Measurements from ENCODE around the gene NXN. TPM values are rescaled to one million over a fixed set of nuclear protein-coding genes. Genes with fewer than 3 reads are reported as not detected.
"Not testable (repeated sequence)": the region's sequence is repeated elsewhere in the genome, so short reads cannot be mapped to it uniquely, and the experiment has no call there.

Gene NXN
- polyA plus RNA-seq, 1 donor: 32.7 TPM

DNA sequence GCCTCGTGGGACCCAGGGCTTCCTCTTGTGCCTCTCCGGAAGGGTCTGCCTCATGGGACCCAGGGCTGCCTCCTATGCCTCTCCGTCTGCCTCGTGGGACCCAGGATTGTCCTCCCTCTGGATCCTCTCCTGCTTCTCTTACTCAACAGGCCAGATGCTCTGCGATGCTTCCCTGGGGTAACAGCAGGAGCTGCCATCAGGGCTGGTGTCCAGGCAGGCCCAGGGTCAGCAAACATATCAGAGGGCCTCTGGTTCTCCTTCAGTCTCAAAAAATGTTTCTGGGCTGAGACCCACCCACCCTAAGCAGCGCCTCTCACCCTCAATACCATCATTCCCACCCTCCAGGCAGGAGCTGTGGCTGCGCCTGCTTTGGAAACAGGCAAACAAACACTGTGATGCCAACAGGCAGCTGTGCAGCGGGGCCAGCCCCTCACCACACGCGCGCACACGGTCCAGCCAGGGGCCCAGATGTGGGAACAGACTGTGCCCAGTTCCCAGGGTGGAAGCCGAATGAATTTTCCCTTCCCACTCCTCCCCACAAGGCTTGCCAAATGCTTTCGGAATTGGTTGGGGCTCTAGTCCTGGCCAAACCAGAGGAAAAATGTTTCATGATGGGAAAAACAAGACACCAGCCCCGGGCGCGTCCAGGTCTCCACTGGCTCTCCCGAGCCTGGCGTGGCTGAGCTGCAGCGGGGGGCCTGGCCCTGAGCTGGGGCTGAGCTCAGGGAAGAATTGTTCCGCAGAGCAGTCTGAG is 28.6 kb upstream of the NXN start:
- no peak for DNase-seq

DNA sequence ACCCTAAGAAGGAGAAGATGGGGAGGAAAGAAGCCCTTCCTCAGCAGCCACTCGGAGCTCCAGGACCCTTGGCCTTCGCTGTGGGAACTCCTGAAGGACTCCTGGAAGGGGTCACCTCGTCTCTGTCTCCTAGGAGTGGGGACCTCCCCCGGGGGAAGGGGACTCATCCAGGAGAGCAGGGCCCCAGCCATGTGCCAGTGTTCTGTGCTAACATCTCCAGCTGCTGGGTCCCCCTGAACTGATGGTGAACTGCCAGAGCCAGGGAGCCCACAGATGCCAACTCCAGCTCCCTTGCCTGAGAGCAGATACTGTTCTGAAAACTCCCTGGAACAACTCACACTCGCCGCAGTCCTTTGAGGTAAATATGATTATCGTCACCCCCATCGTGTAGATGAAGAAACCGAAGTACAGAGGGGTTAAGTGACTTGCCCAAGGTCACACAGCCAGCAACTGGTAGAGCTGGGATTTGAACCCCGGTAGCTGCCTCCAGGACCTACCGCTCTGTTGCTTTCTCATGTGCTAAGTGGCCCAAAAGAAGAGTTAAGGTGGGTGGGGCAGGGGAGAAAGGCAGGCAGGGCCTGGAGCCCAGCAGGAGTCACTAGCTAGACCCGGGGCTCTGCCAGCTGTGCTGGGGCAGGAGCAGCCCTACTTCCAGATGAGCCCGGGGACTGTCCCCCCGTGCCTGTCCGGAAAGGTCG is 27.9 kb upstream of the NXN start:
- no peak for DNase-seq

DNA sequence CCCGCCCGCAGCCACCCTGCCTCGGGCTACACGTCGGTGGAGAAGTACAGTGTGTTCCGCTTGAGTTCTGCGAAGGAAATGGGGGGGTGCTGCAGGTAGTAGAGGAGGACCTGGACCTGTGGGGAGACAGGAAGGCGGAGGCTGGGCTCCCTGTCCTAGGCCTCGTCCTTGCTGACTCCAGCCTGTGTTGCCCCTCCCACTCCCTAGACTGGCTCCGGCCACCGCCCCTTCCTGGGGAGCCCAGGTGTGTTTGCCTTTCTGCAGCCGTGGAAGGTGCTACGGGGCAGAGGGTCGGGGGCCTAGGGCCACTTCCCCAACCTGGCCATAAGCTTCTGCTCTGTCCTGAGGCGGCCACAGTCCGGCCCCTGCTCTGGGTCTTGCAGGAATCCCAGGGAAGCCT is 26.5 kb upstream of the NXN start:
- no peak for DNase-seq

DNA sequence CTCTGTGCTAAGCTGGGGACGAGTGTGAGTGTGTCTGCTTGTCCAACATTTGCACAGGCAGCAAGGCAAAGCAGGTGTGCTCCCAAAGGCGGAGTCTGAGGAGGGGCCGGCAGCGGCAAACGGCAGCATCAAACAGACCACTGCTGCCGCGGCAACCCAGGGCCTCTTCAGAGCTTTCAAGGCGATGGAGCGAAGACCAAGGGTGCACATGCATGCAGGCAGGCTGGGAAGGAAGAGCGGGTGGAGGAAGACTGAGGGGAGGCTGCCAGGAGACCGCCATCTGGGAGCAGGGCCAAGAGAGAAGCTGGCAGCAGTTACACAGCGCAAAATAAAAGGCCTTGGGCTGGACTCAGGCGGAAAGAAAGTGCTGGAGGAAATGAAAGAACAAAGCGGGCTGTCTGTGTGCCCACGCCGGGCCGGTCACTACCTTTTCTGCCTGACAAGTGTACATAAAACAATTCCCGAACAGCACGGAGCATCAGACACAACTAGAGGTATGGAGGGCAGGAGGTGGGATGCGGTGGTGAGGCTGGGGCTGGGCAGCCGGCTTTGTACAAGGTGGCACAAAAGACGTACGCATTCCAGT is 25.9 kb upstream of the NXN start:
- no peak for DNase-seq

DNA sequence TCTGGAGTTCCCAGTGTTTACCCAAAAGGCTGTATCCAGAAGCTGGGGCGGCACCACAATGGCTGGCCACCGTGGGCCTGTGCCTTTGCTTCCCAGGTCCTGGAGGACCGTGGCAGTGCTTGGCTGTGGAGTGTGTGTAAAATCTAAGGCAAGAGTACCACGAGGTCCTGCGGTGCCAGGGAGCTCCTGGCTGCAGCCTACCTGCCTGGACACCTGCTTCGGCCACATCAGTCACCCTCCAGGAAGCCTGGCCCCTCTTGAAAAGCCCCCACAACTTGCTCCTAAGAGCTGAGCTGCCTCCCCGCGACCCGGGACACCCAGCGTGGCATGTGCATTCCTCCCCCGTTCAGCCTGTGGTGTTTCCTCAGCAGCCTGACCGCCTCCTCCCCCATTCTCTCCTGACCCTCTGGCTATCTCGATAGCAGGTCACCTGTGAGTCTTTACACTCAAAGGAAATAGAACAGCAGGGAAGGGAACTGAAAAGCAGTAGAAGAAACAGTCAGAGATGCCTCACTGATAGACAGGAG is 25.3 kb upstream of the NXN start:
- no peak for DNase-seq

DNA sequence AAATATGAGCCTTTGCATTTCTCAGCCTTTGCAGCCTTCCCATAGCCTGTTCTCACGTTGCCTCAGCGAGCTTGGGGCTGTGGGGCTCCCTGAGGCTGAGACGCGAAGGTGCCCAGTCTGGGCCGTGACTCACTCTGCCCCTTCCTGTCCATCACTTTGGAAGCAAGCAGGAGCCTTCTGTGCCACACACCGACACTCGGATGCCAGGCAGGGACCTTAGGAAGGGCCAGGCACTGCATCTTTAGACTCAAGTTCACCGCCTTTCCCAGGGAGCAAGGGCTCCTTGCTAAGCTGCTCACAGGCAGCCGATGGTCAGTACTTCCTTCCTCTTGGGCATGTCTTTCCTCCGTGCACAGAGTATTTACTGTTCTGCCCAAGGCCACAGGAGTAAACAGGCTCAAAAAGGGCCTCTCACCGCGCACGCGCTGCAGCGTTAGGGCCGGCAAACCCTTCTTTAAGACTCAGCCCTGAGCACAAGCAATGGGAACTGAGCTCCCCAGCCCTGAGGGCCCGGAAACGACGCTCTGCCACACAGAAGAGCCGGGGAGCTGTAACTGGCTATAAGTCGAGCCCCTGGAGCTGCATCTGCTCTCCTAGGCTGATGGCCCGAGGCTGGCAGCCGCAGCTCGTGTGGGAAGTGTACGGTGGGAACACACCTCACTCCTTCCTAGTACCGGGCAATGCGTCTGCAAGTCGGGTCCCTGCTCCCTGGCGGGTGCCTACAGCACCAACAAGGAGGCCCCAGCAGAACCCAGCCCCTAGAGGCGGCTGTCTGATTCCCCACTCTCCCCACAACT is 24.6 kb upstream of the NXN start:
- DNase-seq: no peak

DNA sequence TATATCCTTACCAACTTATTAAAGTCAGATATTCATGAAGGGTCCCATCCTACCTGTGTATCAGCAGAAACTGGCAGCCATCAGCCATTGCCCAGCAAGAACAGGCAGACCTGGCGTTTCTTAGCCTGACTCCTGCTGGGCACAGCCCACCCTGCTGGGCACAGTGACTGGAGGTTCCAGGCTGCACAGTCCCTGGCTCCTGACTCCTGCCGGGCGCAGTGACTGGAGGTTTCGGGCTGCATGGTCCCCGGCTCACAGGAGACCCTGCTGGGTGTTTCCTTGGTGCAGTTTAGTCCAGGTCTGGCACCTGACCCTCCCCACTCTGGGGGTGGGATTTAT is 24.0 kb upstream of the NXN start:
- no peak for DNase-seq

DNA sequence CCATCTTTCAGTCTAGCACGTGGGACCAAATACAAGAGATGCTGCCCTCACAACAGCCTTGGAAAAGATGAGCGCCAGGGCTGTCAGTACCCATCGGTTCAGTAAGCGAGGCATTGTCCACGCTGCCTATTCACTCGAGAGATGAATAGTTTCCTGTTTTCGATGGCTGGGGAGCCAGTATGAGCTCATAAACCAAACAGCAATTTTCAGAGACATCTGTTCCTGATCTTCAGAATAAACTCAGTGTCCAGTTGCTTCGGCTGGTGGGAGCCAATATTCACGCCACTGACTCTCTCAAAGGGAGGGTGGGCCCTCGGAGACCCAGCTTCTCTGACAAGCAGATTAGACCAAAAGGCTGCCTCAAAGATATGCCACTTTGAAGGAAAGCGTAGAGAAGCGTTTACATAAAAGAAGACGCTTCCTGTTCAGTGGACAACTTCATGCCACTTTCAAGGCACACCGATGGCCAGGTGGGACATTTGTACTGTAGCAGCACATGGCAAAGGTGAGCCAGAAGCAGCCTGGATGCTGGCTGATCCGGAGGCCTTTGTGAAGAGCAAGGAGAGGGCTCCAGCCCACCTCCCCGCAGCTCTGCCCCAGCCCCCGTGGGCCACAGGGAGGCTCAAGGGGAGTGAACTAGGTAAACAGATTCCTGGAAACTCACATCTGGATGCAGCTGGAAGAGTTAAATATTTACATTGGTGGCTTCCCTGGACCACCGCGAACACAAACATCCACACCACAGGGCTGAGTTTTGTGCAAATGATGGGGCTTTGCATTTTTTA is 23.4 kb upstream of the NXN start:
- no peak for DNase-seq

DNA sequence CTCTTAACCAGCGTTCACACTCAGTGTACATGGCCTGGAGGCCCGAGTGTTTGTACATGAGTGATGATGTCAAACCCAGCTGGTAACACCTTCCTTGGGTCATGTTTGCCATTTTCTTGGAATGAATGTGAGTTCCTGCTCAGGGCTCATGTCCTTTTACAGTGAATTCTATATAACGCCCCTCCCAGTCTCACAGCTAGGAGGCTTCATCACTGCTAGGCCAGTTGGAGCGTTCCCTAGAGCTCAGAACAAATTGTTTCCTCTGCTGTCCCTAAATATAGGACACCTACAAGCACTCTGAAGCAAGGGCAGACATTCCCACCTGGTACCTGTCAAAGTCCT is 22.8 kb upstream of the NXN start:
- no peak for DNase-seq

DNA sequence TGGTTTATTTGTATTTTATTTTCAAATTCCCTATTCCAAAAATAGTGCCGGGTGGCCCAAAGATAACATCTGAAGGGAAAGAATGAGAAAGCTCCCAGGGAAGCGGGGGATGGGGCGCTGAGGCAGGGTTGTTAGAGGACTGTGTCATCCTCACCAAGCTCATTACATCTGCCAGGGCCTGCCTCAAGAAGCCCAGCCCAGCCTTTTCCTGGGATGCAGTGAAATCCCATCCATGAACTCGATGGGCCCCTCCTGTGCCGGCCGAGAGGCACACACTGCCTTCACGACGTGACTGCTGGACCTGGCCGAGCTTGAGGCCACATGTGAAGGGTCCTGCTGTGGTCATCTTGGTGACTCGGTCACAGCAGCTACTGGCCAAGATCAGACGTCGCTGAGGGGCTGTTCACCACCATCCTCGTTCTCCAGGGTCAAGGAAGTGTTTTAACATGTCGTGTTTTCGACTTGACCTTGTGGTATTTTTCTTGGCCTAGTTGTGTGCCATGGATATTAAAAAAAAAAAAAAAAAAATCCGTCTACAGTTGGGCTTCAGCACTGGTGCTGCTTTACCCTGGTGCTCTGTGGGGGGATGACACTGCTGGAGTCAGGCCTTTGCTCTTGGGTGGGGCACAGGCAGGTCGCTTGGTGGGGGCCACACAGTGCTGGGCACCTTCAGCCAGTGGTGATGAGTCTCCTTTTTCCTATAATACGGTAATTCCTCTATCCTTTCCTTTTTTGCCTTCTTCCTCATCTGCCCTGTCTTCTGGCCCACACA is 22.2 kb upstream of the NXN start:
- DNase-seq: no peak

DNA sequence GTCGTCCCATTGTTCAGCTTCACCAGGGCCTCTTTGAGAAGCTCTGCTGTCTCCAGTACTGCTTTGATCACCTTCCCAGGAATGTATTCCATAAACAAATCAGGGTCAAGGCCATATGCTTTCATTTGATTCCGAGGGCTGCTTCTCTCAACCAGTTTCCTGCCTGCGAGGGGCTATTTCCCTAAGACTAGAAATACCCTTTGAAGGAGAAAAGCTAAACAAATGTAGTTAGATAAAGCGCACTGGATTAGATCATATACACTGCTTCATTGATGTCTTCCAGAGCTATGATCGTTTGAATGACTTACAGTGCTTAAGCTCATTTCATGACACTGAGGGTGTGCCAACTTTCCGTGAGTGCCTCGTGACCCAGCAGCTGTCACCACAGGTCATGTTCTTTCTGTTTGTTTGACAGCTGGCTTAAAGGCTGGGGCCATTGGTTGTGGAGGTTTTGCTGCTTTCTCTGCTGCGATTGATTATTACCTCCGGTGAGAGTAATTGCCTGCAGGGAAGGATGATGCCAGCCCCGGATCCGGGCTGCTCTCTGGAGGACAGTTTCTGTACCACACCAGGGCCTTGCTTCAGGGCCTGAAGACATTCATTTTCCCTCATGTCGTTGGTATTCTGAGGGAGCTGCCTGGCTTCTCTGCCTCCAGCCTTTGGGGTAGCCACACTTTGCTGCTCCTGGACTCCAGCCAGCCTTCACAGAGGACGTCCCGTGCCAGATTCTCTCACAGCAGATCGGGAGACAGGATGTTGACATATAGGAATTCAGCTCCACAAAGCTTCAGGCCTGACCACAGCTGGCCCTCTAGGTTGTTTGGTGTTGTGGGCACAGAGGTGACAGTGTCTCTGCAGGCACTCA is 21.3 kb upstream of the NXN start:
- DNase-seq: no peak

DNA sequence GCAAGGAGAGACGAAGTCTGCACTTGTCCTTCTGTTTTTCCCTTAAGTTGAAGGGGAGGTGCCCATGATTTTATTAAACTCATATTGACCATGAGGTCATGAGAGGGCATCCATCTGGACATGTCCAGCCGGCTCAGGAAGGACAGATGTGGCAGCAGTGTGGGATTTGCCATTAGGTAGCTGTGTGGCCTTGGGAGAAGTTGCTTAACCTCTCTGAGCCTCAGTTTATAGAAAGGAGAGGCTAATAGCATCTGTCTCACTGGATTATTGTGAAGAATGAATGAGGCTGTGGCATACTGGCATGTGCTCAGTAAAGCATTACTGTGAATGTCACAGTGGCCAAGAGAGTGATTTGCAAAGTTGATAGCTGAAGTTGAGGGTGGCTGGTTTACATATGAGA is 18.5 kb upstream of the NXN start:
- DNase-seq: no peak

DNA sequence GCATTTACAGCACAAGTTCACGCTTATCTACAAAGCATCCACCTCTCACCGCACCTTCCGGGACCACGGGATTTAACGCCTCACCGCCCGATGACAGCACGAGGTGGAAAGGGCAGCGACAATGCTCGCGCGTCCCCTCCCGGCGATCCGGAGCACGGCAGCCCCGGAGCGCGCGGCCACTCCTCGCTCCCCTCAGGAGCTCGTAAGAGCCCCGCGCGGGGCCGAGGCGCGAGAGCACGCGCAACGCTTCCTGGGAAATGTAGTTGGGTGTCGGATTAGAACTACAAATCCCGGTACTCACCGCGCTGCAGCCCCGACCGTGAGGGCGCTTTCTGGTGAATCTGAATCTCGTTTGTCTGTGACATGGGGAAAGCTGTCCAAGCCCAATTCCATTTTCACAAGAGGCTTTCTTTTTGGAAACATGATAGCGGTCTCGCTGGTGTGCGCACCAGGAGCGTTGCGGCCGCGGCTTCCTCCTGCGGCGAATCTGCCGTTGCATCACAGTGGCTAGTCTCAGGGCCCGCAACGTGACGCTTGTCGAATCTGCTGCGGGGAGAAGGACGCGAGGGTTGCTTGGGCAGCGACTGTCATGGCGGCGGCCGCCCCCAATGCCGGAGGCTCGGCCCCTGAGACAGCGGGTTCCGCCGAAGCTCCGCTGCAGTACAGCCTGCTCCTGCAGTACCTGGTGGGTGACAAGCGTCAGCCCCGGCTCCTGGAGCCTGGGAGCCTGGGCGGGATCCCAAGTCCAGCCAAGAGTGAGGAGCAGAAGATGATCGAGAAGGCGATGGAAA is 17.2 kb upstream of the NXN start, which contains the start of gene TIMM22:
TIMM22 (plus strand) TSS at position 576 of the 791 bp plus-strand sequence; CDS start at position 590, 14 bp downstream.
- peak; percentile 97 for DNase-seq

DNA sequence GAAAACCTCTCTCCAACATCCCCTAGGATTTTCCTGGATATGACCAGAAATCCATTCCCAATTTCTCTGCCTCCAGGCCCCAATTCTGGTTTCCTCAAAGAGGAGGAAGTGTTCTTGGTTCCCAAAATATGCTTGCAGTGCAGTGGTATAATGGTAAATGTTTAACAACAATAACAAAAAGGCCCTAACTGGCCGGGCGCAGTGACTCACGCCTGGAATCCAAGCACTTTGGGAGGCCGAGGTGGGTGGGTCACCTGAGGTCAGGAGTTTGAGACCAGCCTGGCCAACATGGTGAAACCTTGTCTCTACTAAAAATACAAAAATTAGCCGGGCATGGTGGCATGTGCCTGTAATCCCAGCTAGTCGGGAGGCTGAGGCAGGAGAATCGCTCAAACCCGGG is 15.7 kb upstream of the NXN start:
- DNase-seq: not testable (repeated sequence)

DNA sequence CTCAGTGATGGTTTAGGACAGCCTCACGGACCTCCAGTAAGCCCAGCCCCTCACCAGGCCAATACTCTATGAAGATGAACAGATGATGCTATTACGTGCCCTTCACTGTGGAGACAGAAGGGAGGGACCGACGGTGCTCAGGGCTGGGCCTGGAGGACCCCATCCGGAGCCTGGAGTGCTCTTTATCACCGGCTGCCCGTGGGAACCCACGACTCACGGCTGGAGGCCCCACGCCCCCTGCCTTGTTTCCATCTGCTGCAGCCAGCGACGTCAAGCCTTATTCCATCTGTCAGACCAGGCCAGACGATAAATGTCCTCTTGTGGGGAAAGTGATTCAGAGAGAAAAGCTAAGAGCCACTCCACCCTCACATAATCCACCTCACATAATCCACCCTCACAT is 13.4 kb upstream of the NXN start:
- DNase-seq: no peak

DNA sequence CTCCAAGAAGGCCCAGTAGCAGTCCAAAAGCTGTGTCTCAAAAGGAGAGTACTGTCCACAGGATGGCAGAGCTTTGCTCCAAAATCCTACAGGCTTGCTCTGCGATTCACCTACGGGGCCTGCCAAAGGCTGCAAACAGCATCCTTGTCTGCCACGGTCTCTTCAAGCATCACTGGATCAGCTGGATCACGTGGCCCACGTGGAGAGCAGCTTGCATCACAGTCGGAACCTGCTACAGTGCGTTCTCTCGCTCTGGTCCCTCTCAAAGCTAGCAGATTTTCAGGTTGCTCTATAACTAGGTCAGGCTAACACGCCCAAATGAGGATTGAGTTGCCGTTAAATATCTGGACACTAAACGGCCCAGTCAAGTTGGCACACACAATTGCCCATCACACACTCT is 9.0 kb upstream of the NXN start:
- no peak for DNase-seq

DNA sequence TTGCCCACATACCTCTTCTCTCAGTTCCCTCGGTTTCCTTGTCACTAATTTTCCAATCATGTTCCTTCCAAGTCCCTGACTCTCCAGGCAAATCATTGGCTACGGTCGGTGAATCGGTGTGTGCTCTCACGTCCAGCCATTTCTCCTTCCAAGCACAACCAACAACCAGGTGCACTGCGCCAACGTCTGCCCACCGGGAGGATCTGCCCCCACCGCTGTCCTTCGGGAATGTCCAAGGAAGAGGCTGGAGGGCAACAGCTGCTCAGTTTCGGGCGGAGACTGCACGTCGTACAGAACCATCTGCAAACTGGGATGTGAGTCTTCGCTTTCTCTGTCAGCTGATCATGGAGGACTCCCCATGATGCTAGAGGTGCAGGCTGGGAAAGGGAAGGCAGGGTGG is 8.4 kb upstream of the NXN start:
- no peak for DNase-seq

DNA sequence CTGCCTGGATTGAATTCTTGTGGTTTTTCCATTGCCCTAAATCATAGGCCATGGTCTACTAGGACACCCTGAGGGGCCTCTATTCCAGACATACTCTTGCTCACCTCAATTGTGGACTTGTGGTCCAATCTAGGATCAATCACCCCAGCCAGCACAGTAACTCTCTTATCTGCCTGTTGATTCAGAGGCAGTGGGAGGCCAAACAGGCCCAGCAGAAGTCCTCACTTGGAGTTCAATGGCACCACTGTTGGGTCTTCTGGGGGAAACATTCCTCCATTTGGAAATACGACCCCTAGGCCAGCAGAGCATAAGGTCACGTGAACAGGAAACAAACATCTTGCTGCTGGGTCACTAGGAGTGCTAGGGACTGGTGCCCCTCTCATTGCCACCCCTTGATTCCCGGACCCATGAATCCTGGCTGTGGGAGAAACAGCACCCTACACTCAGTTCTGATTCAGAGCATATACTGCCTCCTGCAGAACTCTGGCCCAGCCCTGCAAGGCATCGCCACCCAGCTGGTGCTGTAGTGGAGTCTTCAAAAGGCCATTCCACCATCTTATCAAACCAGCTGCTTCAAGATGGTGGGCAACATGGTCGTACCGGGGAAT is 6.8 kb upstream of the NXN start:
- no peak for DNase-seq

DNA sequence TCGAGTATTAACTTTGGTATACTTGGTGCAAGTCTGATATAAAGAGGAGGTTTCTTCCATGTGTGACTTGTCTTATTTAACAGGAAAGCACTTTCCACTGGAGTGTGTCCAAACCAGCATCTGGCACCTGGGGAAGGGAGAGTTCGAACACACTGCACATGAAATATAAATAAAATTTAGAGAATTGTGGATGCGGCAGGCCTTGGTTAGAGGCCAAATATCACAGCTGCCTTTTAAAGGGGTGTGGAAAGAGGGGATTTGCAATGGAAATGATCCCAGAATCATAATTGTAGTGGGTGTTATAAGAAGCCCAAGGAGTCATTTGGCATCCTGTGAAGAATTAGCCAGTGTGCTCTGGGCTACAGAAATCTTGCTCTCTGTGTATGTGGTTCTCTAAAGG is 4.3 kb upstream of the NXN start:
- no peak for DNase-seq
